HG02678 (cell line): Measurements from ENCODE around the gene TCL1A.
"Not testable (repeated sequence)": the region's sequence is repeated elsewhere in the genome, so short reads cannot be mapped to it uniquely, and the experiment has no call there.

Experiments used
- ATAC-seq: cut with Tn5 transposase; IDR thresholded peaks from one replicate; pipeline ENCODE4 v1.9.1; 2021; ENCODE audit warnings: mild to moderate bottlenecking, moderate library complexity; ENCODE audit not compliant: unreplicated experiment

Gene TCL1A

GRCh38 chr14:95679148-95679815, 34.6 kb downstream of the TCL1A start:
- no peak for ATAC-seq

DNA sequence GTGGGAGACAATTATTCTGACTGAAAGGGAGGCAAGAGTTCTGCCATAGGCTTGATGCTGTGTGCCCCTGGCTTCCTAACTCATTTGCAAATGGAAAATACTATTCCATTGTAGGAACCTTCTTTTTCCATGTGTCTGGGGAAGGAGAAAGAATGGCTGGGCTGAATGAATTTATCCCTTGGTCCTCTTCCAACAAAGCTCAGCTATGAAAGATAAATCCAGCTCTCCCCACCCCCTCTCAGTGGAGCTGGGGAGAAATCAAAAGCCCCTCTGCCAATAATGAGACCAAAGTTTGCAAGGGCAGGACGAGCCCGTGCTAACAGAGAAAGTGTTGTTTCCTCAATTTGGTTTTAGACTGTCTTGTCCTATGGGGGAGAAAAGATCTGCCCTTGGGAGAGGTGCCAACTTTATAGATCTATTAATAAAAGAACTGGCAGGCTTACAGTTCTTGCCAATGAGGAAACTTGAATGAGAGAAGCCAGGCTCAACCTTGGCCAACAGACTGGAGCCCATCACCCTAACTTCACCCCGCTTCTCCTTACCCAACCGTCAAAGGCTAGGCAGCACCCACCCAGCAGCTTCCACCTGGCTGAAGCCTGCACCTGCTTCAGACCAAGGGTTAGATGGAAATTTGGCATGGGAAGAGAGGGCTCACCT, 36.6 kb downstream of the TCL1A start:
- no peak for ATAC-seq

DNA sequence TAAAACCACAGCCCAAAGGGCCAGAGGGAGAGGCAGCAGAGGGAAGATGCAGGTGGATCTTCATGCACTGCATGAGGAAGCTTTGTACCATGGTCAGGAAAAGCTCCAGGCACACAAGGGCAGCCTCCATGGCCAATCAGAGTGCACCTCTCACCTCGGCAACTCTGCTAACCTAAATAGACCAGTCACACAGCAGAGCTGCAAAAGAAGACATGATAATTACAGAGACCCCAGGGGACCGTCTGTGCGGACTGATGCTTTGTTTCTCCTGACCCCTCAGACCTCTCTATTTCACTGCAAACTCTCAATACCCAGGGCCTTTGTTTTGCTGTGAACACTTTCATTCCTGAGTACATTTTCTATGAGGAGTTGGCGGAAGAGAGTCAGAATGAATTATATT, 38.4 kb downstream of the TCL1A start:
- ATAC-seq = no peak

DNA sequence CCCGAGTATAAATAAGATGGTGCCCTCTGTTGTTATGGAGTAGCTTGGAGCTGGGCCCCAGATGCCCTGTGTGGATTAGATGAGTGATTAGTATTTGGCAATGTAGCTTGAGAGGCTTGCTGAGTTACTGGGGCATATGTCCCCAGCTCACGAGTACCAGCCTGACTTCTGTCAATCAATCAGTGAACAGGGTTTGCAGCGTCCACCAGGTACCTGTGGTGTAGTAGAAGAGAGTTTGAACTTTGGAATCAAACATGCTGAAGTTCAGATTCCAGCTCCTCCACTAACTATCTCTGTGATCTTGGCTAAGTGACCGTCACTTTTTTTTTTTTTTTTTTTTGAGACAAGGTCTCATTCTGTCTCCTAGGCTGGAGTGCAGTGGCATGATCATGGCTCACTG, 39.3 kb downstream of the TCL1A start:
- no peak for ATAC-seq

DNA sequence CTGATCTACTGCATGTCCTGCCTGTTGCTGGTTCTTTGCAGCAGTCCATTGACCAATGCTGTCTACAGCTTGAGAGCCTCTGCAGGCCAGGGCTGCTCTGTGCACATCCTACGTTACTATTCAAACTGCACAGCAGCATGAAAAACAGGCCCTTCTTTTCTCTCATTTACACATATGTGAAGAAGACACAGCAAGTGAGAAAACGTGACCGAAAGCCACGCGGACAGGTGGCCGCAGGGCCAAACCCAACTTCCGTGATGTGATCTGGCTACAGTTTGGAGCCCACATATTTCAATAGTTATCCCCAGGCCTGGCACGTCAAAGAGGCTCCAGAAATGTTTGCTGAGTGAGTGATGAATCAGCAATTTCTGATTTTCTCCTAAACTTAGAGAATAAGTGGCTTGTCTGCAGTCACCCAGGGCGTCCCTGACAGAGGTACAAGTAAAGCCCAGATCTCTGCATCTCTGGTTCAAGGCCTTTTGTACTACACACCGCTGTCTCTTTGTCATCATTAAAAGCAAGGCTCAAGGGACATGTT, 45.6 kb downstream of the TCL1A start:
- ATAC-seq = peak; percentile 43

- ATAC-seq = no peak
Observed at GRCh38 chr14:95667249-95667693, 46.7 kb downstream of the TCL1A start.

DNA sequence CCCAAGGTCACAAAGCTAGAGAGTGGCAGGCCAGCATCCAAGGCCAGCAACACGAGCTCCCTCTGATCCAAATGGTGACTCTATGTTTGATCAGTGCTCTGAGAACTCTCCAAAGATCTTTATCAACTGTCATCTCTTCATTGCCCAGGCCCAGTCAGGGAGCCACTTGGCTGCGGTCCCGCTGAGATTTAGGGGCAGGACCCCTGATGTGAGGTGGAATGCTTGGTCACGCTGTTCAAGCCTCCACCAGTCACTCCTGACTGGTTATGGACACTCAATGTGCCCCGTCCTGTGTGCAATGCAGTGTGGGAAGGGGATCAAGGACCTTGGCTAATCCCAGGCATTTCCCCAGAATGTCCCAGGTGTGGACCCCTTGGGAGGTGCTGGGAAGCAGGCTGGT, 47.5 kb downstream of the TCL1A start:
- ATAC-seq = no peak

DNA sequence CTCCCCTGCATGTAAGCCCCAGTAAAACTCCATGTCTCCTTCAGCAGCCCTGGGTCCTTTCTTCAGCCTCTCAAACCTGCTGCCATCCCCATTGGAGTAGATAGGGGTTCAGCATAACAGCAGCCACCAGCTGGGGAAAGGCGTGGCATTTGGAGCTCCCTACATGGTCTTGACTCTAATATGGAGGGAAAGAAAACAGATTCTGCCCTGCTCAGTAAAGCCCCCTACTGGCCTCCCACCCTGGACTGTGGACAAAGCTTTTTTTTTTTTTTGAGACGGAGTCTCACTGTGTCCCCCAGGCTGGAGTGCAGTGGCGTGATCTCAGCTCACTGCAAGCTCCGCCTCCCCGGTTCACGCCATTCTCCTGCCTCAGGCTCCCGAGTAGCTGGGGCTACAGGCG, 48.4 kb downstream of the TCL1A start:
- ATAC-seq = not testable (repeated sequence)

- peak; percentile 35 for ATAC-seq
Observed at GRCh38 chr14:95664546-95664945, 49.4 kb downstream of the TCL1A start.

DNA sequence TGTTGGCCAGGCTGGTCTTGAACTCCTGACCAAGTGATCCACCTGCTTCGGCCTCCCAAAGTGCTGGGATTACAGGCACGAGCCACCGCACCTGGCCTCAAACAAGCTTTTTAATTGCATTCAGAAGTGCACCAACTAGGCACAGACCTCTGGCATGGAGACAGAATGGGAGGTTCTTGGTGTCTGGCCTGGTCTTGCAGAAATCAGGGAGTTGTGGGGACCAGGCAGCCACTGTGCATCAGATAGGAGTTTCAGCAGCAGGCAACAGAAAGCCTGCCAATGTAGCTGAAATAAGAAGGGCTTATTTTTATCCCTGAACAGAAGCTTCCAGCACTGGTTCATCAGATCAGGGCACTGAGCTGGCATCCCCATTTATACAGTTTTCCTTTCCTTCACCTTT, 49.9 kb downstream of the TCL1A start:
- no peak for ATAC-seq

GRCh38 chr14:95663226-95663797, 50.6 kb downstream of the TCL1A start:
- peak; percentile 28 for ATAC-seq

- ATAC-seq = peak; percentile 33
Observed at GRCh38 chr14:95662376-95663186, 51.3 kb downstream of the TCL1A start.

GRCh38 chr14:95660651-95661515, 53.0 kb downstream of the TCL1A start:
- no peak for ATAC-seq

- ATAC-seq = no peak
Observed at GRCh38 chr14:95659990-95660385, 53.9 kb downstream of the TCL1A start.
